ENCODE measurements around the gene DCX. TPM values are rescaled to one million over a fixed set of nuclear protein-coding genes. Genes with fewer than 3 reads are reported as not detected.
"Not testable (repeated sequence)": the region's sequence is repeated elsewhere in the genome, so short reads cannot be mapped to it uniquely, and the experiment has no call there.

Gene DCX
- total RNA-seq, 1 donor from 2014 or later = not detected

GRCh38 chrX:111372086-111372485, 39.9 kb downstream of the DCX start:
- DNase-seq (ENCODE audit: low read depth, low spot score) = no peak

- DNase-seq (ENCODE audit: low read depth, low spot score) = no peak
Observed at GRCh38 chrX:111365770-111366325, 46.1 kb downstream of the DCX start.

GRCh38 chrX:111363741-111364140, 48.3 kb downstream of the DCX start:
- DNase-seq (ENCODE audit: low read depth, low spot score) = no peak

GRCh38 chrX:111361751-111362150, 50.2 kb downstream of the DCX start:
- DNase-seq (ENCODE audit: low read depth, low spot score) = no peak

GRCh38 chrX:111360839-111361238, 51.2 kb downstream of the DCX start:
- DNase-seq (ENCODE audit: low read depth, low spot score) = no peak

GRCh38 chrX:111355523-111356115, 56.4 kb downstream of the DCX start:
- DNase-seq (ENCODE audit: low read depth, low spot score) = no peak

DNA sequence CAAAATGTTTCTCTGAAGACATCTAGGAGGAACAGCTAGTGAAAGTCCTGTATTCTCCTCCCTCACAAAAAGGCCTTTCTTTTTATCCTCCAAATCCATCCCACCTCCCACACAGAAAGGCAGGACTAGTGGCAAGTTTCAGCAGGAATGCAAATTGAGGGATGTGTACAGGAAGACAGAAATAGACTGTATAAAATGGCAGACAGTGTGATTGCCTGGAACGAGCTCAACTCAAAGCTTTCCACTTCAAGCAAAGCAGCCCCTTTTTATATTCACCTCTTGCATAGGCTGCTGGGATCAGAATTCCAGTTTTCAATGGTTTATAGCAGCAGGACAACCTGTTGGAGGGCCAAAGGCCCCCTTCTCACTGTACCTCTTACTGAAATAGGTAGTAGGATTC, 57.5 kb downstream of the DCX start:
- no peak for DNase-seq (ENCODE audit: low read depth, low spot score)

GRCh38 chrX:111353793-111354192, 58.2 kb downstream of the DCX start:
- no peak for DNase-seq (ENCODE audit: low read depth, low spot score)

DNA sequence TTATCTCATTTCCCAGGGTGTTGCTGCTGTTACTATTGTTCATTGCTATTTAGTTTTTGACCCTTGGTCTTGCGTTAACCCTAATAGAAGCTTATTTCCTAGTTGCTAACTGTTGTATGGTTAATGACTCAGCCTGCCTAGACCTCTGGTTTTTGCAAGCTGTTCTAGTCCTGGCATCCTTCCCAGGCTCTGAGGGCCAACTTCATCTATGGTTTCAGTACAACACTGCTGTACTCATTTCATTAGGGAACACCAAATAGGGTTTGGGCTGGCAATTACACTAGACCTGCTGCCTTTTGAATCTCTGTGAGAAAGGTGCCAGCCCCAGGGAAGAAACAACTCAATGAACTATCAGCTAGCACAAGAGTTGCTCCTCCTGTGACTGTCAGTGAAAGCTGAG, 59.6 kb downstream of the DCX start:
- no peak for DNase-seq (ENCODE audit: low read depth, low spot score)

DNA sequence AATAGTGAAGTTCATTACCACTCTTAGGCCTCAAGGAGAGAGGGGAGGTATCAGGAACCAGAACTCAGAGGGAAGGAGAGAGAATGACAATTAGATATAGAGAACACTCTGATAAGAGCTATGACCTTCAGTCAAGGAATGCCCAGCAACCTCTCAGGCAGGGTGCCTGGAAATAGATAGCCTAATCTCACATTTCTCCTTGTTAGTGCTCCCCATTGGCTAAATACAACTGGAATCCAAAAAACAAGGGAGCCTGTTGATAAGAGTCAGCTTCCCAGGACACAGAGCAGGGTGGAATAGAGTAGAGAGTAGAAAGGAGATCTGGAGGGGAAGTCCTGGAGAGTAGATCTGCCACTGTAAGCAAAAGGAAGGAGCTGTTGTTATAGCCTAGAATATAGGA, 62.1 kb downstream of the DCX start:
- no peak for DNase-seq (ENCODE audit: low read depth, low spot score)

DNA sequence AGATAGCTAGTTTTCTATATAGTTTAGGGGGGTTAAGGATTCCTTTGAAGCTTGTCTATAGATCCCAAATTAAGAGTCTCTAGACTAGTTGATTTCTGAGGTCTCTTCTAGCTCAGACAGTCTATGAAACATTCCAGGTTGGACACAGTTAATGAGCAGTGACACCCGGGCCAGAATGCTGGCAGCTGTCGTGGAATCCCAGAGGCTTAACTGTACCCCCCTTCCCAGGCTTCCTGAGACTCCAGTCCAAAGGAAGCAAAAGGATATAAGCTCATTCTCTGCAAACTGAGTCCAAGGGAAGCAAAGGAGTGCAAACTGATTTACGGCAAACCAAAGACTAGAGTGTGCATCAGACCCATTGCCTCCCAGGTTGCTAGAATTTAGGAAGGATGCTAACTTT, 62.9 kb downstream of the DCX start:
- DNase-seq (ENCODE audit: low read depth, low spot score) = no peak

GRCh38 chrX:111348429-111348828, 63.6 kb downstream of the DCX start:
- no peak for DNase-seq (ENCODE audit: low read depth, low spot score)

- DNase-seq (ENCODE audit: low read depth, low spot score) = not testable (repeated sequence)
Observed at GRCh38 chrX:111346150-111346549, 65.8 kb downstream of the DCX start.

DNA sequence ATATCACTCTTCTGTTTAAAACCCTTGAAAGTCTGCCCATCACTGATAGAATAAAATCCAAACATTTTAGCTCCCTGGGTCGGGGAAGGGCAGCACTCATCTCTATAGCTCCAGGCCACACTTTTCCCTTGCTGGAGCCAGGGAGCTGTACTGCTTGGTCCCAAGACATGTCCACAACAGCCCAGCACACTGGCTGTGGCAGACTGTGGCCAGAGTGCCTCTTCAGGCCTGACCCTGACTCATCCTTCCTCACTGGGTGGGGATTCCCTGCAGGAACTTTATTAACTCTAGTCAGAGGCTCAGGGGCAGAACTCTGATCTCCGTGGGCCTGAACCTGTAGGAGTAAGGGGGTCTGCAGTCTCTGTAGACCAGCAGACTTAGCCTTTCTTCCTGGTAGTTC, 71.9 kb downstream of the DCX start:
- DNase-seq (ENCODE audit: low read depth, low spot score) = no peak

DNA sequence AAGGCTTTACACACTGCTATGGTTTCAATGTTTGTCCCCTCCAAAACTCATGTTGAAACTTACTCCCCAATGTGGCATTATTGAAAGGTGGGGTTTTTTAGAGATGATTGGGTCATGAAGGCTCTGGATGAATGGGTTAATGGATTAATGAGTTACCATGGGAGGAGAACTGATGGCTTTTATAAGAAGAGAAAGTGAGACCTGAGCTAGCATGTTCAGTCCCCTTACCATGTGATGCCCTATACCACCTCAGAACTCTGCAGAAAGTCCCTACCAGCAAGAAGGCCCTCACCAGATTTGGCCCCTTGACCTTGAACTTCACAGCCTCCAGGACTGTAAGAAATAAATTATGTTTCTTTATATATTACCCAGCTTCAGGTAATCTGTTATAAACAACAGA, 72.8 kb downstream of the DCX start:
- no peak for DNase-seq (ENCODE audit: low read depth, low spot score)

DNA sequence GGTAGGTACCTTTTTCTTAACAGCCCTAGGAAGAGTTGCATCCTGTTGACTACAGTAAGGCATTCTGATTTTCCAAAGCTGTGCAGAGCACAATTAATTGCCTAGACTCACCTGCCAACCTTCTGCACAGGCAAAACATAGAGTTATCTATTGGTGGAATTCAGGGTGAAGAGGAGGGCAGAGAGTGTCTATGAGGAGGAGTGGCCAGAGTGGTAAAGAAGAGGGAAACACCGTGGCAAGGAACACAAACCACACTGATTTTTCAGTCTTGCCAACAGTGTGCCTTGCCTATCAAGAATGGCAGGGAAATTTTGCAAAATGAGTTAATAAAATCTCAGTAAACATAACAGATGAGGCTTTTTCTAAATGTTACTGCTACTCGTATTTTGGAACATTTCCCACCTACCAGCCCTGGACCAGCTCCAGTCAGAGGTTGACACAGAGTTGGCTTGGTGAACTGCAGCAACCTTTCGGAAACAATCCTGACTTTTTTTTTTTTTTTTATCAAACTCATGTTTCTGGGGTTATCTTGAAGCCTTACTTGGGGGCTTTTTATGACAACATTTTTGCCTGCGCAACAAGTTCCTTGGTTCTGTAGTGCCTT, 73.8 kb downstream of the DCX start:
- no peak for DNase-seq (ENCODE audit: low read depth, low spot score)

- DNase-seq (ENCODE audit: low read depth, low spot score) = no peak
Observed at GRCh38 chrX:111337067-111337637, 74.8 kb downstream of the DCX start.

DNA sequence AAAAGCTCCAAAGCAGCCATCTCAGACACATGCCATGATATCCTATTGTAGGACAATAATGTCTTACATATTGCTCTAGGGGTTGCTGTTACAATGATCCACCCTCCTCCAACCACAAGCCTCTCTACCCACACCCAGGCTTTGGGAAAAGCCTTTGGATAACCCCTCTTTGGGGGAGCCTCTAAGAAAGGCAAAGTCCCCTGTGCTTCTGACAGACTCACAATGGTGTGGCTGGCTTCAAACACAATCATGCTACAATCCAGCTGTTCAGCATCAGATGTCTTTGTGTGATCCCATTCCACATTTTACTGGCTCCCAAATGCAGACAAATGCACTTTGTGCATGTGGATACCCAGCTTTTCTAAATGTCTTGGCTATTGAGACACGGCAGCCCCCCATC, 75.9 kb downstream of the DCX start:
- DNase-seq (ENCODE audit: low read depth, low spot score) = no peak

GRCh38 chrX:111329370-111329769, 82.6 kb downstream of the DCX start:
- DNase-seq (ENCODE audit: low read depth, low spot score) = no peak

- no peak for DNase-seq (ENCODE audit: low read depth, low spot score)
Observed at GRCh38 chrX:111328858-111329257, 83.1 kb downstream of the DCX start.

DNA sequence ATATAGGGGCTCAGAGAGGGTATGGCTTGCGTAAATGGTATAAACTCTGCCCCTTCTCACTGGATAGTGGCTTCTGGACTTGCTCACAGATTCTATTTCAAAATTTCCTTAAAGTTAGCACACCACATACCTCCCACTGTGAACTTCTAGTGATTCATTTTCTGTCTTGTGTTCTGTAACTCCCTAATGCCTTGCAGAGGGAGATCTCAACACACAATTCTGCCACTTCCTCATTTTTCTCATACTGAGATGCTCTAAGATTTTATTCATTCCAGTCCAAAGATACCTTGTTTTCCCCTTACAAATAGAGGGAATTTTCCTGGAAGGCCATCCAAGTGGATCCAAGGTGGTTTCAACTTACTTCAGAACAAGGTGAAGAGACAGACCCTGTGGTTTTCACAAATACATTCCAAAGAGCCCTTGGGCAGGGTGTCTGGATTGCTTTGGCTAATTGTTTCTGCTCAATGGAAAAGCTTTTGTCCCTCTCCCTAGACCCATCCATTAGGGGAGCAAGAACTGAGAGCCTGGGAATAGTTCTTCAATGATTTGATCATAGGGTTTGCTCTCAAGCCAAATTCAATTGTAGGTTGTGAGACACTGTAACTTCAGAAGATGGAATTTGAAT, 89.6 kb downstream of the DCX start:
- DNase-seq (ENCODE audit: low read depth, low spot score) = no peak

- DNase-seq (ENCODE audit: low read depth, low spot score) = no peak
Observed at GRCh38 chrX:111319451-111319850, 92.5 kb downstream of the DCX start.

DNA sequence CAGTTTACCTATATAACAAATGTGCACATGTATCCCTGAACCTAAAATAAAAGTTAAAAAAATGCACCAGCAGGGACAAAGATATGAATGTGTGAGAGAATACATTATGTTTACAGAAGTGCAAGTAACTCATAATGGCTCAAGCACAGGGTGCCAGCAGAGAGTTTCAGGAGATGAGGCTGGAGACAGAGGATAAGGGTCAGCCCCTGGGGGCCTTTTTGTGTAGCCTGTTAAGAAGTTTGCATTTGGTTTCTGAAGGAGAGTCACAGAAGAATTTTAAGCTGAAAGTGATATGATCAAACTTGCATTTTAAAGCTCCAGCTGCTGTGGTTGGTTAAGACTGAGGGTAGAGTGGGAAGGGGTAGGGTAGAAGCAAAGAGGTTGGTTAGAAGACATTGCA, 93.1 kb downstream of the DCX start:
- no peak for DNase-seq (ENCODE audit: low read depth, low spot score)

All from pulmonary artery endothelial cell (primary cell).